Breast epithelium (tissue), 4 donors: Measurements from ENCODE around the gene CCDC17. TPM values are rescaled to one million over a fixed set of nuclear protein-coding genes. Genes with fewer than 3 reads are reported as not detected.

Experiments used
- DNase-seq, 2 donors: peaks; one replicate each; pipeline ENCODE4 v3.0.0-alpha.2; 2019; ENCODE audit warnings: low spot score in 2 of 2
- H3K27ac ChIP-seq, 2 donors: fragments of 200-600 bp; sonication (generic) in 1 of 2; one replicate each; pipeline ENCODE4 v1.5.1; 2016 to 2019; ENCODE audit warnings: mild to moderate bottlenecking in 1 of 2
- H3K27me3 ChIP-seq, 2 donors: fragments of 200-600 bp; sonication (generic) in 1 of 2; one replicate each; pipeline versions ENCODE4 v1.5.1 to v1.6.0; 2017 to 2019; ENCODE audit warnings: control low read depth in 1 of 2, mild to moderate bottlenecking in 1 of 2
- H3K36me3 ChIP-seq: fragments of 200-600 bp; one replicate; pipeline ENCODE4 v1.5.1; 2019
- H3K4me1 ChIP-seq, 2 donors: fragments of 200-600 bp; sonication (generic); one replicate each; pipeline ENCODE4 v1.5.1; 2016 to 2019; ENCODE audit warnings: control low read depth in 1 of 2
- H3K4me3 ChIP-seq, 3 donors: fragments of 200-600 bp; sonication (generic); 1 replicate in 2 of 3; 2 replicates in 1 of 3; pipeline ENCODE4 v1.5.1; 2016 to 2019; ENCODE audit warnings: mild to moderate bottlenecking in 3 of 3, moderate library complexity in 2 of 3
- H3K9me3 ChIP-seq, 2 donors: fragments of 200-600 bp; sonication (generic) in 1 of 2; one replicate each; pipeline ENCODE4 v1.5.1; 2016 to 2019; ENCODE audit warnings: control low read depth in 1 of 2
- CTCF ChIP-seq, 3 donors: fragments of 450-650 bp; IDR thresholded peaks; one replicate each; pipeline ENCODE4 v1.5.1; 2016 to 2017; ENCODE audit warnings: antibody characterized with exemption in 3 of 3, mild to moderate bottlenecking in 3 of 3, moderate library complexity in 3 of 3
- POLR2A ChIP-seq: fragments of 450-650 bp; IDR thresholded peaks from one replicate; pipeline ENCODE4 v1.6.1; 2016; ENCODE audit warnings: antibody characterized with exemption, mild to moderate bottlenecking, moderate library complexity
- POLR2AphosphoS5 ChIP-seq, 3 donors: sonication (generic); formaldehyde crosslinking; IDR thresholded peaks; one replicate each; pipeline ENCODE4 v1.6.1; 2017; ENCODE audit warnings: antibody characterized with exemption in 3 of 3
- intact Hi-C: fragments of 100-400 bp; cut with DNase I; formaldehyde crosslinking; loops from one replicate; pipeline ENCODE4 v1.15.1; 2023; ENCODE audit warnings: low total_unique reads
- total RNA-seq, 3 donors: library from RNA; depleted of rRNA; stranded (reverse); fragments of >200 nt; gene quantifications; one replicate each; pipeline ENCODE4 v1.1.0, GENCODE V29; 2016

The CCDC17 gene
- total RNA-seq, 3 donors from 2014 or later: 2.3 to 5.7 (median 4.5) TPM

- Histone ChIP-seq H3K4me3 (no peak overlapping the region), H3K9me3 (no peaks in the 10 kb centered on the region), H3K27me3 (no peaks in the 10 kb centered on the region), H3K36me3 (no peaks in the 10 kb centered on the region), H3K27ac (no peak overlapping the region), H3K4me1 (no peaks in the 10 kb centered on the region)
- TF ChIP-seq POLR2AphosphoS5 (IDR thresholded peaks at IDR 0.05): no peak
- TF ChIP-seq POLR2A: no peak
- no peak for TF ChIP-seq CTCF (IDR thresholded peaks at IDR 0.05)
- intact Hi-C loops: no loop called here
- no peak for DNase-seq
These were observed 43.0 kb upstream of the CCDC17 start for GRCh38 chr1:45666836-45667235.

- Histone ChIP-seq H3K4me3 (no peak overlapping the region), H3K27me3 (no peaks in the 10 kb centered on the region), H3K9me3 (no peaks in the 10 kb centered on the region), H3K4me1 (no peaks in the 10 kb centered on the region), H3K27ac (no peak overlapping the region), H3K36me3 (peaks cover 6% of the 10 kb centered on the region)
- intact Hi-C loops: no loop called here
- DNase-seq: no peak
- TF ChIP-seq POLR2AphosphoS5 (IDR thresholded peaks at IDR 0.05): no peak
- no peak for TF ChIP-seq CTCF (IDR thresholded peaks at IDR 0.05)
- TF ChIP-seq POLR2A: no peak
These were observed 36.5 kb upstream of the CCDC17 start for GRCh38 chr1:45660336-45660735.

GRCh38 chr1:45659222-45659621 is 35.4 kb upstream of the CCDC17 start:
- Histone ChIP-seq H3K27ac (no peak overlapping the region), H3K27me3 (no peaks in the 10 kb centered on the region), H3K9me3 (no peaks in the 10 kb centered on the region), H3K36me3 (peaks cover 11% of the 10 kb centered on the region), H3K4me3 (no peak overlapping the region), H3K4me1 (no peaks in the 10 kb centered on the region)
- no peak for TF ChIP-seq POLR2A
- TF ChIP-seq POLR2AphosphoS5 (IDR thresholded peaks at IDR 0.05): no peak
- TF ChIP-seq CTCF (IDR thresholded peaks at IDR 0.05): no peak
- no peak for DNase-seq
- intact Hi-C loops: loop anchor here (5.0 kb wide), 1 partner anchor 448 kb away; no protein-coding TSS in a partner anchor

DNA sequence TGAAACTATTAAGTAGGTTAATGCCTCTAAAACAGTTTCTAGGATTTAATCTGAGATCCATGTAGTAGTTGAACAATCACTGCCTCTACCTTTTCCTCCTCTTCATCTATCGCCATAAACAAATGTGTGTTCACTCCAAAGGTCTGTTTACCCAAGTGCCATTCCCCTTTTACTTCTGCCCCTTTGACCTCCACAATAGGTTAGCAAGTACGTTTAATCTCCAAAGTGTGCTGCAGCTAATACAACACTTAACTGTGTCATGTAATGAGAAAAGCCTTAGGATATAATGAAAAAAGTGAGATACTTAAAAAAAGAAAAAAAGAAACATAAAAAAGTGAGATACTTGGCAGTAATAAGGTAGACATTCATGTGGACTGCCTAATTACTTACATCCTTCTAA is 34.3 kb upstream of the CCDC17 start:
- no peak for TF ChIP-seq CTCF (IDR thresholded peaks at IDR 0.05)
- TF ChIP-seq POLR2AphosphoS5 (IDR thresholded peaks at IDR 0.05): no peak
- TF ChIP-seq POLR2A: no peak
- intact Hi-C loops: loop anchor here (5.0 kb wide), 1 partner anchor 449 kb away; no protein-coding TSS in a partner anchor
- Histone ChIP-seq H3K27me3 (no peaks in the 10 kb centered on the region), H3K4me1 (no peaks in the 10 kb centered on the region), H3K27ac (no peak overlapping the region), H3K9me3 (no peaks in the 10 kb centered on the region), H3K36me3 (peaks cover 14% of the 10 kb centered on the region), H3K4me3 (no peak overlapping the region)
- no peak for DNase-seq

GRCh38 chr1:45656573-45657226 is 32.8 kb upstream of the CCDC17 start:
- intact Hi-C loops: loop anchor here (5.0 kb wide), 1 partner anchor 451 kb away; no protein-coding TSS in a partner anchor
- Histone ChIP-seq H3K27me3 (no peaks in the 10 kb centered on the region), H3K4me3 (no peak overlapping the region), H3K27ac (no peak overlapping the region), H3K4me1 (no peaks in the 10 kb centered on the region), H3K9me3 (no peaks in the 10 kb centered on the region), H3K36me3 (peaks cover 14% of the 10 kb centered on the region)
- DNase-seq: no peak
- TF ChIP-seq POLR2A (no peak), POLR2AphosphoS5 (IDR thresholded peaks at IDR 0.05) (no peak), CTCF (IDR thresholded peaks at IDR 0.05) (no peak)
